Immature natural killer cell (primary cell): ENCODE results near the gene TRAPPC12. TPM values are rescaled to one million over a fixed set of nuclear protein-coding genes. Genes with fewer than 3 reads are reported as not detected.

Source experiments
- DNase-seq, 3 donors: peaks; one replicate each; pipeline ENCODE4 v3.0.0; 2022; ENCODE audit warnings: mixed read lengths in 1 of 3
- H3K27ac Mint-ChIP-seq, 6 donors: one replicate each; pipeline ENCODE4 v1.8.0; 2020; ENCODE audit warnings: mixed read lengths in 6 of 6, mild to moderate bottlenecking in 5 of 6, inconsistent platforms in 4 of 6, moderate library complexity in 3 of 6
- H3K27me3 Mint-ChIP-seq, 3 donors: one replicate each; pipeline ENCODE4 v1.8.0; 2020 to 2021; ENCODE audit warnings: low read depth in 3 of 3, mild to moderate bottlenecking in 3 of 3, mixed read lengths in 3 of 3, moderate library complexity in 3 of 3, inconsistent platforms in 1 of 3
- H3K36me3 Mint-ChIP-seq, 3 donors: one replicate each; pipeline ENCODE4 v1.8.0; 2020; ENCODE audit warnings: mixed read lengths in 3 of 3, inconsistent platforms in 2 of 3, mild to moderate bottlenecking in 2 of 3
- H3K4me1 Mint-ChIP-seq, 2 donors: one replicate each; pipeline ENCODE4 v1.8.0; 2020; ENCODE audit warnings: inconsistent platforms in 2 of 2, mild to moderate bottlenecking in 2 of 2, mixed read lengths in 2 of 2, moderate library complexity in 1 of 2
- H3K4me3 Mint-ChIP-seq, 5 donors: one replicate each; pipeline ENCODE4 v1.8.0; 2020; ENCODE audit warnings: mild to moderate bottlenecking in 5 of 5, mixed read lengths in 5 of 5, inconsistent platforms in 3 of 5, moderate library complexity in 3 of 5
- H3K9me3 Mint-ChIP-seq, 6 donors: one replicate each; pipeline ENCODE4 v1.8.0; 2020; ENCODE audit warnings: mild to moderate bottlenecking in 6 of 6, mixed read lengths in 6 of 6, inconsistent platforms in 4 of 6, moderate library complexity in 3 of 6
- polyA plus RNA-seq, 3 donors: library from polyadenylated mRNA; unstranded; fragments of 300-500 nt; fragmentation: Illumina TruSeq; gene quantifications; one replicate each; pipeline ENCODE4 v1.2.3, GENCODE V29; 2021

Gene TRAPPC12
- polyA plus RNA-seq, 3 donors from 2014 or later, result 14.4 to 41.4 (median 19.9) TPM

DNA sequence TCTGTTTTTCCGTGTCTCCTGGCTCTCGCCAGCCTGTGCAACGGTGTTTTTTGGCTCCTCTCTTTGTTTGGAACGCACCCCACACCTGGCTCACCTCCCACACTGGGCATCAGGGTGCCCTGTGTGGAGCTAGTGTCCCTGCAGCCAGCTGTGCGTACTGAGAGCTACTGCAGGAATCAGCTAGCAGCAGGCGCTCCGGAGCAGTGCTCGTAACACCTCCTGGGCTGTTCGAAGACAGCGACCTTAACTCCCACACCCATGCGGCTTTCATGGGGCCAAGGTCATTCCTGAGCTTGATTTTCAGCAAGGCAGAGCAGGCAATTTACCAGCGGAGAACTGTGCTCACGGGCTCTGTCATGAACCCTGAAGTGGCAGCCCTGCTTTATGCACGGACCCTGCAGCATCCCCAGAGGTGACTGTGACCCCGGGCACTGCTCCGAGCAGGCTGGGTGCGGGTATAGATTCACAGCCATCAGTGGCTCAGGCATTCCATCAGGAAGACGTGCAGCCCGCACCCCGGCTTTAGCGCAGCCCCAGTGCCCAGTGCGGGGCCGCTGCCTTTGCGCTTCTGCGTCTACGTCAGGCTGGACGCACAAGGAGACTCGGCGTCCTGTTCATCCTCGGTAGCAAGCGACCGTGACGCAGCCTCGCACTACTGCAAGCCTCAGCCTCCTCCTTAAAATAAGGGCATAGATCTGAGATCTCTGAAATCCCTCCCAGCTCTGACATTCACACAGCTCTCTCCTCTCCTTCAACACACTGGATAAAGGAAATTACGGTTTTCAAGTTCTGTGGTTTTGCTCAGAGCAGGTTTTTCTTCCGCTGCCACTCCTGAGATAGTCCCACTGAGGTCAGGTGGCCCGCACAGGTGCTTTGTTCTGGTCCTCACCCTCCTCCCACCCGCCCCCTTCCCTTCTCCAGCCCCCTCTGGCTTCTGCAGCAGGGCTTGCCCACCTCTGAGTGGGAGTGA lies 81.6 kb downstream of the TRAPPC12 start:
- Mint-ChIP-seq H3K27me3 (peaks cover 2% of the 10 kb centered on the region in 3 donors), H3K27ac (no peak overlapping the region), H3K9me3 (no peaks in the 10 kb centered on the region), H3K4me1 (peaks cover 0 to 6% of the 10 kb centered on the region in 2 donors), H3K4me3 (no peak overlapping the region), H3K36me3 (peaks cover 5 to 15% (median 9%) of the 10 kb centered on the region in 3 donors)
- no peak for DNase-seq

DNA sequence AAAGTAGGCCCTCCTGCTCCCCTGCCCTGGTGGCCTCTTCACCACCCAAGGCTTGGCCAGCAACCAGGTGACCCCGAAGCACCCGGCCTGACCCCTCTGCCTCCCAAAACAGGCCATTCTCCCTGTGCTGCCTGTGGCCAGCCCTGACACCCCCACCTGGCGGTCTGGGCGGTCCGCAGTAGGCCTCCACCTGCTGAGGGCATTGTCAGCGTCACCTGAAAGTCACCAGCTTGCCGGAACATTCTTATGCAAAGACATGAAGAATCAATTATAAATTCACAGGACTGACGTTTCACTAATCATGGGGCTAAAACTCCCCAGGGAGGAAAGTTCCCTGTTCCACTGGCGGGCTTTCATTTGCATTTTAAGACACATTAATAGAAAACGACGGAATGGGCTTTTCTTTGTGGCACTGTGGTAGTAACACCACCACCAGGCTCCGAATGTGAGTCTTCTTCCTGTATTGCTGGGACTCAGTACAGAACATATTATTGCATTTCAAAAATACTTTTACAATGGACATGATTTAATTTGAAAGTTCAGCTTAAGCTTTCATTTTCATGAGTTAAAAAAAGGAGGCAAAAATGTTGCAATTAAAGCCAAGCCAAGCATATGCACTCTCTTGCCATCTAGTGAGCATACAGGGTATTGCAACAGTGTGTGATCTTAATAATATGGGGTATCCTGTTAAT lies 82.5 kb downstream of the TRAPPC12 start:
- Mint-ChIP-seq H3K4me3 (no peak overlapping the region), H3K9me3 (no peaks in the 10 kb centered on the region), H3K27me3 (peaks cover 2% of the 10 kb centered on the region in 3 donors), H3K27ac (peak overlapping the region in 2 of 6 donors; percentile 10 to 49), H3K4me1 (peaks cover 0 to 6% of the 10 kb centered on the region in 2 donors), H3K36me3 (peaks cover 5 to 18% (median 9%) of the 10 kb centered on the region in 3 donors)
- peak; percentile 16 to 38 (median 31) for DNase-seq

DNA sequence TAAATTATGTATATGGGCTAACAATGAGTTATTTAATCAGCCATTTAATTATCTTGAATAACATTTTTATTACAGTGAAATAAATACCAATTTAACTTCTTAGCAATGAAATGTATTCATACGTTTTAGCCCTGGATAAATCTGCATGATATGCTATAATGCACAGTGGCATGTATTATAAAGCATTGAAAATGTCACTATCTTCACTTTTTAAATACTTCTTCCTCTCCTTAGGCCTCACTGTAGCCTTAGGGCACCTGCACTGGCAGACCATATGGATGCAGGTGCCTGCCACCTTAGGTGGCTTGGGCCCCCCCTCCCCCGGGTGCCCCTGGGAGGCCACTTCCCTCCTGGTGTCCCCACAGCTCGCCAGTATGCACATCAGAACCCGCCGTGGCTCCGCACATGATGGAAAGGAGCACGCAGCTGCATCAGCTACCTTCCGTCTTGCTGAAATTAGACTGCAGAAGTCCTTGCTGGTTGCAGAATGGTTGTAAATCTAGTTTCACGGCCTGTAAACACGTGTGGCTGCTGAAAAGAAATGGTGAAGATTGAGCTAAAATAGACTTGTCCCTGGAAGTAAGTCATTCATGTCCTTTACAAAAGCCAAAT lies 83.1 kb downstream of the TRAPPC12 start:
- peaks cover 2% of the 10 kb centered on the region in 3 donors for H3K27me3 Mint-ChIP-seq
- no peaks in the 10 kb centered on the region for H3K9me3 Mint-ChIP-seq
- peaks cover 0 to 6% of the 10 kb centered on the region in 2 donors for H3K4me1 Mint-ChIP-seq
- no peak overlapping the region for H3K27ac Mint-ChIP-seq
- H3K4me3 Mint-ChIP-seq, result no peak overlapping the region
- H3K36me3 Mint-ChIP-seq, result peaks cover 5 to 22% (median 9%) of the 10 kb centered on the region in 3 donors
- no peak for DNase-seq

DNA sequence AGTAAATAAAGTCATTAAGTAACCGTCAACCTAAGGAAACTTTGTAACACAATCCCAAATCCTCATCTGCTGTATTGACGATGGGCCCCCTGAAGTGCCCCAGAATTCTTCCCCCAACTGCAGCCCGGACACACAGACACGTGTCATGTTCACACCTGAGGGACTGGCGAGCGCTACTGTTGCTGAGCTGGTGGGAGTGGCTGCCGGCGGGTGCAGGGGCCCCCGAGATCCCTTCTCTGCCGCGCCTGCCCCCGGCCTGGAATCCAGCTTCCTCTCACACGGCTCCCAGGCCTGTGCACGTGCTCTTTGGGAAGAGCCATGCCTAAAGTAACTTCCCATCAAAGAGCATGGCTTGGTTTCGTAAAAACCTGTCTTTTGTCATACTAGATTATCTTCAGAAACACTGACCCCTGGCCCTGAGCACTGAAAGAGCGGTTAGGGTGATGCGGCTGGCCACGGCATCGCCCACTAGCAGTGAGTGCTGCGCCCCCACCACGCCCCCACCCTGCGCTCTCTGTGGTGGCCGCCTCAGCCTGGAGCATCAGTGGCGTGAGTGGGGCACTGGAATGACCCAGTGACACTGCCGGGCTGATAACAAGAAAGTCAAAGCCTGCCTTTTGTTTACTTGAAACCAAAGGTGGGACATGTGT lies 83.8 kb downstream of the TRAPPC12 start:
- Mint-ChIP-seq H3K27me3 (peaks cover under 1 to 4% (median 3%) of the 10 kb centered on the region in 3 donors), H3K4me3 (no peak overlapping the region), H3K36me3 (peaks cover 4 to 28% (median 15%) of the 10 kb centered on the region in 3 donors), H3K27ac (no peak overlapping the region), H3K4me1 (peaks cover 0 to 6% of the 10 kb centered on the region in 2 donors), H3K9me3 (no peaks in the 10 kb centered on the region)
- DNase-seq, result no peak

DNA sequence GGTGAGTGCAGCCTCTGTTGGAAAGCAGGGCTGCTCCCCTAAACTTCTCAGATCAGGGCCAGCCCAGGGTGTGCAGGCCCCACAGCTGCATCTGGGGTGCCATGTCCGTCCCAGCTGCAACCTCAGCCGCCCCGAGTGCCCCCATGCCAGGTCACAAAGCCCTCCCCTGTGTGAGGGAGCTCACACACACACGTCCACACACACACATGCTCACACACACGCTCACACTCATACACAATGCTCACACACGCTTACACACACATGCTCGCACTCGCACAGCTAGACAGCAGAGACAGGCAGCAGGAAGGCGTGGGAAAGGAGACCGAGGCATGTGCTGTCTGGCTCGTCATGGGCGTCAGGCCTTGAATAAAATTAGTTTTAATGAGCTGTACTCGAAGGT lies 84.5 kb downstream of the TRAPPC12 start:
- peaks cover 0 to 25% (median 14%) of the 10 kb centered on the region in 3 donors for H3K36me3 Mint-ChIP-seq
- no peak overlapping the region for H3K4me3 Mint-ChIP-seq
- H3K27ac Mint-ChIP-seq, result no peak overlapping the region
- peaks cover 0 to 6% of the 10 kb centered on the region in 2 donors for H3K4me1 Mint-ChIP-seq
- H3K9me3 Mint-ChIP-seq, result no peaks in the 10 kb centered on the region
- no peak for DNase-seq
- H3K27me3 Mint-ChIP-seq, result peaks cover 0 to 4% (median 3%) of the 10 kb centered on the region in 3 donors

DNA sequence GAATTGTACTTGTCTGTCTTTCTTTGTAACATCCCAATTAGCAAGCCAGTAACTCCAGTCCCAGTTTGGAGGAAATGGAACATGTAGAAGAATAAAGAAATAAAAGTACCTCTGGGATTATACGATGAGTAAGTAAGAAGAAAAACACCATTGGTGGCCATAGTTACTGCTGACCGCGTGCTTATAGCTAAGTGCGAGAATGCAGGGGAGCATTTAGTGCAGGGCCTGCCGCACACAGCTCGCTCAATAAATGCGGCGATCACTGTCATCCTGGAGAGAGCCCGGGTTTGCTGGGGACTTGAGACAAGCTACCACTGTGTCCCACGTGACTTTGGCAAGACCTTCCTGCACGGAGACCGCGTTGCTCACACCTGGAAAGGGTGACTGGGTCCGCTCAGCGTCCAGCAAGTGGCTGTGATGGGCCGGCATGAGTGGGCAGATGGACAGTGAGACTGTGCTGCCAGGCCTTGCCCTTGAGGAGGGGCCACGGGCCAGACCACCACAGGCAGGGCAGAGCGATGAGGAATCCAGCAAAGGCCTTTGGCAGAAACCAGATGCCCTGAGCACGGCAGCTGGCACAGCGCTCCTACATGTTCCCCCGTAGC lies 85.0 kb downstream of the TRAPPC12 start:
- Mint-ChIP-seq H3K27me3 (peaks cover 0 to 4% (median 3%) of the 10 kb centered on the region in 3 donors), H3K4me3 (no peak overlapping the region), H3K36me3 (peaks cover 0 to 25% (median 14%) of the 10 kb centered on the region in 3 donors), H3K27ac (peak overlapping the region in 1 of 6 donors; percentile 18), H3K4me1 (peaks cover 0 to 6% of the 10 kb centered on the region in 2 donors), H3K9me3 (no peaks in the 10 kb centered on the region)
- no peak for DNase-seq

DNA sequence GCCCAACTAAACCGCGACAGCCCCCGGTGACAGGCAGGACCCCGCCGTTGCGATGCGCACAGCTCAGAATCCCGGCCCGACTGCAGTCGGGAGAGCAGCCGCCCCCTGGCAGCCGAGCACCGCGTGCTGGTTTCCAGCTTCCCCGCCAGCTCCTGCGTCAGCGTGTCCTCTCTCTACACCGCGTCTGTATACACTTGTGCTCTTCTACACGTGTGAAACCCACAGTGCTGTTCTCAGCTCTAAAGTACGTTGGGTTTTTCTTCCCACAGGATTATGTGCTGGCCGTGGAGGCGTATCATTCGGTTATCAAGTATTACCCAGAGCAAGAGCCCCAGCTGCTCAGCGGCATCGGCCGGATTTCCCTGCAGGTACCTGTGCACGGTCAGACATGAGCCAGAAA lies 85.8 kb downstream of the TRAPPC12 start:
- no peak for DNase-seq
- H3K27me3 Mint-ChIP-seq, result peaks cover 0 to 4% (median 3%) of the 10 kb centered on the region in 3 donors
- H3K27ac Mint-ChIP-seq, result no peak overlapping the region
- peaks cover 5 to 30% (median 14%) of the 10 kb centered on the region in 3 donors for H3K36me3 Mint-ChIP-seq
- no peak overlapping the region for H3K4me3 Mint-ChIP-seq
- peaks cover 0 to 6% of the 10 kb centered on the region in 2 donors for H3K4me1 Mint-ChIP-seq
- H3K9me3 Mint-ChIP-seq, result no peaks in the 10 kb centered on the region

DNA sequence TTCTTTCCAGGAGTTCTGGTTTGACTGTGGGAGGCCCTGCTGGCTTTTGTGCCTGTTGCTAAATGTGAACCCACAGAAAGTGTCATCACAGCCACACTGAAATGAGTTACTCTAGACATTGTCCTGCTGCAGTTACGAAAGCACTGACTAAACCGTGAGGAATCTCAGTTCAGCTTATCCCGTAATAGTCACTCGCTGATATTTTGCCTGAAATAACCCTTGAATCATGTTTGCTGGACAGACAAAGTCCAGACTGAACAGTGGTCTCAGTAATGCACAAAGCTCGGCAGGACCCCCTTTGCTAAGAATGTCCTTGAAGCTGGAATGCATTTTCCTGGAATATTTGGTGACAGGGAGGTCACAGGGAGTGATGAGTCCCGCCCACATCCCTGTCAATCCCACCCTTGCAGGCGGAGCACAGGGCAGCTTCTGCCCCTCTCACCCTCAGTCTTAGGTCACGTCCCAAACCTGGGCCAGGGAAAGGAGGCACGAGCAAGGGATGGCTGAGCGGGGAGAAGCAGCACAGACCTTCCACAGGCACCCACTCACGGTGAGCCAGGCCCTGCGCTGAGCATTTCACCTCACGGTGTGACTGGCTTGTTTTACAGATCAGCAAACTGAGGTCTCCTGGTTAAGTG lies 86.5 kb downstream of the TRAPPC12 start:
- H3K27ac Mint-ChIP-seq, result no peak overlapping the region
- no peak overlapping the region for H3K4me3 Mint-ChIP-seq
- H3K27me3 Mint-ChIP-seq, result peaks cover 0 to 4% (median 3%) of the 10 kb centered on the region in 3 donors
- H3K4me1 Mint-ChIP-seq, result peaks cover 0 to 6% of the 10 kb centered on the region in 2 donors
- DNase-seq, result no peak
- H3K36me3 Mint-ChIP-seq, result peaks cover 11 to 36% (median 14%) of the 10 kb centered on the region in 3 donors
- no peaks in the 10 kb centered on the region for H3K9me3 Mint-ChIP-seq

DNA sequence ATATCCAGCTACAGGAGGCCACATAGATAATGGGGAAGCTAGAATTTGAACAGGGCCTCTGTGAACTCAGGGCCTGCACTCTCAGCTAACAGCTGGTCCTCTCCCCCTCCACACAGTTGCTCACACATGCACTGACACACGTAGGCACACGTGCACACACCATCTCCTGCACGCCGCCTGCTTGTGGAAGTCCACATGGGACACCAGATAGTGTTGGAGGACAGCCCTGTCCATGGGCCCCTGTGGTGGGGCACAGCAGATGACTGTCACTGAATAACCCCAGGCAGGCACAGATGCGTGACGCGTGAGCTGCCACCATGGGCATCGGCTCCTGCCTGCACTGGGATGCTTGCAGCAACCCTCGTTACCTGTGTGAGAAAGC lies 87.0 kb downstream of the TRAPPC12 start:
- Mint-ChIP-seq H3K27me3 (peaks cover 0 to 4% (median 3%) of the 10 kb centered on the region in 3 donors), H3K27ac (no peak overlapping the region), H3K4me1 (peaks cover 0 to 6% of the 10 kb centered on the region in 2 donors), H3K36me3 (peaks cover 11 to 36% (median 14%) of the 10 kb centered on the region in 3 donors), H3K4me3 (no peak overlapping the region), H3K9me3 (no peaks in the 10 kb centered on the region)
- no peak for DNase-seq

DNA sequence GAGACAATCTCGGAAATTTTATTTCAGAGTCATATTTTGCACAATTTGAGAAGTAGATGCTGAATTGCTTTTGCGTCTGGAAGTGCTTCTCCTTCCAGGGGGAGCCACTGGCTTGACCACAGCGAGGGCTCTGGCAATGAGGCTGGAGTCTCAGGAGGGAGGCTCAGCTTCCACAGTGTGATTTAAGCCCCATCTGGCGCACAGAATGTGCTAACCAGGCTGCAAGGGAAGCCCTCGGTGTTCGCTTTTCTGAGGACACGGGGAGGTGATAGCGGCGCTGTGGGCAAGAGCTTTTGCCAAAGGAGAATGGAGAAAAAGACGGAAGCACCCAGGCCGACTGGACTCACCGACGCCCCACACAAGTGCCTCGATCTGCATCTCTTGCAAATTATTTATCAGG lies 87.5 kb downstream of the TRAPPC12 start:
- peaks cover 0 to 4% of the 10 kb centered on the region in 2 donors for H3K4me1 Mint-ChIP-seq
- no peak overlapping the region for H3K27ac Mint-ChIP-seq
- peaks cover 0 to 4% (median 3%) of the 10 kb centered on the region in 3 donors for H3K27me3 Mint-ChIP-seq
- H3K36me3 Mint-ChIP-seq, result peaks cover 11 to 36% (median 14%) of the 10 kb centered on the region in 3 donors
- no peak for DNase-seq
- H3K4me3 Mint-ChIP-seq, result no peak overlapping the region
- H3K9me3 Mint-ChIP-seq, result no peaks in the 10 kb centered on the region

DNA sequence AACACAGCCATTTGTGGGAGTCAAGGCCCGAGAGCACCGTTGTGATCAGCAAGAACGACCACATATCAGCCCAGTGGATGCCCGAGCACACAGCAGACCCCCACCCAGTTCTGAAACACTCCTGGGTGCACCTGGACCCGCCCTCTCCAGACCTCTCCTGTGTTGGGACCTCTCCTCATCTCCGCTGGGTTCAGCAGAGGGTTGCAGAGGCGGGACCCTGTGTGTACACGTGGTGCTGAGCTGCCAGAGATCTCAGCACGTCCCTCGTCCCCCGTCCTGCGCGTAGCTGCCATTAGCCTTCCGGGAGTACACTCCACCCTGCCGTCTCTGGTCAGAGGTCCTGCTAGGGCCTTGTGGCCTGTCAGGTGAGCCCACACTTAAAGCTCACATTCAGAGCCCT lies 88.2 kb downstream of the TRAPPC12 start:
- H3K27ac Mint-ChIP-seq, result no peak overlapping the region
- peaks cover 14 to 40% (median 16%) of the 10 kb centered on the region in 3 donors for H3K36me3 Mint-ChIP-seq
- H3K9me3 Mint-ChIP-seq, result no peaks in the 10 kb centered on the region
- H3K4me3 Mint-ChIP-seq, result no peak overlapping the region
- no peaks in the 10 kb centered on the region for H3K4me1 Mint-ChIP-seq
- H3K27me3 Mint-ChIP-seq, result peaks cover 1 to 4% (median 3%) of the 10 kb centered on the region in 3 donors
- no peak for DNase-seq

DNA sequence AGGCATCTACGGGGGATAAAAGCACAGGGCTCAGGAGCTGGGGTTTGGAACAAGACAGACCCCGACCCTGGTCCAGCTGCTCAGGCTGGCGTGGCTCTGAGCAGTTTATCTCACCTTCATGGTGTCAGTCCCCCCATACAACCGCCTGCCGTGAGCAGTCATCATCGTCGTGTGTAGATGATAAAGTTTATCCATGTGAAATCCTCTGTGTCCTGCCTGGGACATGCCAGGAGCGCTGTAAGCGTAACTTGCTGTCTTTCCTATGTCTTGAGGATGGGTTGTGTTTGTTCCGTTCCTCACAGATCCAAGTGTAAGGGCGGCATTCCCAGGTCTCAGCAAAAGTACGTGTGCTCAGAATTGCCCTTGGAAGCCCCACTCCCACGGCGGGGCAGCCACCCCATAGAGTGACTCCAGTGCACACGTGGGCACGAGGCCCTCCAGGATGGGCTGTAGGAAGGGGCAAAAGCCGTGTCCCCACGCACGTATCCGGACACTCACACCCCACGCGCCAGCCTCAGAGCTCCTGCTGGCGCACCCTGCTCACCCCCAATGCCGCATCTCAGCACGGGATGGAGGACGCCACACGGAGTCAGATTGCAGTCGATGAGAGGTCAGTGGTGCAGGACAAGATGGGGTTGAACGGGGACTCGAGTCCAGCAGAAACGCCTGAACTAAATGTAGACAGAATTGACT lies 88.9 kb downstream of the TRAPPC12 start:
- H3K27ac Mint-ChIP-seq, result no peak overlapping the region

More for the DNA sequence above, 88.9 kb downstream of the TRAPPC12 start:
- no peaks in the 10 kb centered on the region for H3K9me3 Mint-ChIP-seq
- DNase-seq, result no peak
- H3K4me1 Mint-ChIP-seq, result no peaks in the 10 kb centered on the region
- peaks cover 14 to 45% (median 18%) of the 10 kb centered on the region in 3 donors for H3K36me3 Mint-ChIP-seq
- H3K27me3 Mint-ChIP-seq, result peaks cover 1 to 4% (median 2%) of the 10 kb centered on the region in 3 donors
- no peak overlapping the region for H3K4me3 Mint-ChIP-seq
